IMR-90 (cell line): ENCODE measurements around the gene UBE2M. TPM values are rescaled to one million over a fixed set of nuclear protein-coding genes. Genes with fewer than 3 reads are reported as not detected.

Experiments used
- CTCF ChIP-seq: conservative IDR thresholded peaks from 2 replicates; pipeline ENCODE4 v1.5.1; 2012; ENCODE audit warnings: mild to moderate bottlenecking, low read depth, low read length, improper control_type of control experiment
- FOS ChIP-seq: fragments of 150-350 bp; IDR thresholded peaks from 2 replicates; pipeline ENCODE4 v1.6.1; 2016; ENCODE audit warnings: low read depth, low read length
- MAFK ChIP-seq: IDR thresholded peaks from 2 replicates; pipeline ENCODE4 v1.6.1; 2012; ENCODE audit warnings: low read depth, low read length, improper control_type of control experiment
- RAD21 ChIP-seq: IDR thresholded peaks from 2 replicates; pipeline ENCODE4 v1.6.1; 2012; ENCODE audit warnings: low read length, improper control_type of control experiment
- polyA plus RNA-seq, 3 experiments: library from polyadenylated mRNA; depleted of rRNA; stranded (reverse); fragments of >200 nt; gene quantifications; 2 replicates each; pipeline ENCODE4 v1.2.3, GENCODE V29; 2012; ENCODE audit warnings: low replicate concordance in 1 of 3
- total RNA-seq: library from RNA; depleted of rRNA; stranded (reverse); fragments of >200 nt; gene quantifications from 2 replicates; pipeline ENCODE4 v1.2.3, GENCODE V29; 2012

UBE2M gene
- total and polyA plus RNA-seq, 2 of the 4 experiments (the other 2 are of a cell fraction): 55.9 to 66.6 TPM

GRCh38 chr19:58575183-58576041 lies 17.0 kb upstream of the UBE2M start (continued):
- peak; percentile 30; the same call in 1 of the 2 replicates for TF ChIP-seq CTCF
- TF ChIP-seq RAD21: peak; percentile 20; the same call in 1 of the 2 replicates
- no peak for TF ChIP-seq MAFK
- no peak for TF ChIP-seq FOS
